GM21447 (cell line): ENCODE results near the gene SERTAD4.
"Not testable (repeated sequence)": the region's sequence is repeated elsewhere in the genome, so short reads cannot be mapped to it uniquely, and the experiment has no call there.

ENCODE experiments used
- ATAC-seq: cut with Tn5 transposase; IDR thresholded peaks from one replicate; pipeline ENCODE4 v1.9.1; 2021; ENCODE audit not compliant: unreplicated experiment

The SERTAD4 gene

DNA sequence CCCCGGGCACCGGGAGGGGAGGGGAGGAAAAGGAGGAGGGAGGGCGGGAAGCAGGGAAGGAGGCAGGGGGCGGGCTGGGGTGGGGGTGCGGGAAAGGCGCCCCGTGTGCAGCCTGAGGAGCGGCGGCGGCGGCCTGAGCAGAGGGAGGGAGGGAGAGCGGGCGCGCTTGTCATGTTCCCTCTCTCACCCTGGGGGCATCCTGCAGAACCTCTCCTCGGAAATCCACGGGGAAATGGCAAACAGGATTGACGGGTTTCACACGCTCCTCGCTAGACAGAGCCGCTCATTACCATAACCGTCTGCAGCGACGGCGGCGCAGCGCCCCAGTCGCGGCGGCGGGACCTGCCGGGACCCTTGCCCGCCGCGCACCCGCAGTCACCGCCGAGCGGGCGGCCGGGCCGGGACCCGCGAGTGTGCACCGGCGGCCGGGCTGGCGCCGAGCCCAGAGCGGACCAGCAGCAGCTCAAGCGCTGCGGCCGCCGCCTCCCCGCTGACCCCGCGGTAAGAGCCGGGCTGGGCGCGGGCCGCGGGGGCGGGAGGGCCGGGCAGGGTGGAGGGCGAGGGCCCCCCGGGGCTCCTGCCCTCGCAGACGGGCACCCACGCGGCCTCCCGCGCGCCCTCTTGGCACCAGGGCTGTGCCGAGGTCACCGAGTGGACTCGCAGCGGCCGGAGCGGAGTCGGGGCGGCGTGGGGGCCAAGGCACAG, at the start of gene SERTAD4:
Gene SERTAD4, plus strand, starts transcription at position 286 of the 705 bp plus-strand sequence. CDS start 5,165 bp downstream, outside the sequence.
- no peak for ATAC-seq

DNA sequence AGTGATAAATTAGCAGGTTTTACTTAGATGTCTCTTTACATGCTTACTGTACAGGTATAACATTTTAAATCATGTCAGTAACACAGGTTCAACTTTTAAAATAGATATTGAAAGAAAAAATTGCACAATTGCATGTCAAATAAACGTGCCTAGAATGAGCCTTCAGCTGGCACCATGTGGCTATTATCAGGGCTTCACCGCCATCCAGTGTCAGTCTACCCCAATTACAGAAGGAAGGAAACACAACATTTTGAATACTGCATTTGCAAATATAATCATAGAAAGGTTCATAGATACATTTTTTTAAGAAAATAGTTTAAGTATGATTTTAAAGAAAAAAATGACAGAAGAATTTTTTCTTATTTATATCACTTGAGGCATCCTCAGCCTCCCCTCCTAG, 47.5 kb upstream of the SERTAD4 start:
- no peak for ATAC-seq

DNA sequence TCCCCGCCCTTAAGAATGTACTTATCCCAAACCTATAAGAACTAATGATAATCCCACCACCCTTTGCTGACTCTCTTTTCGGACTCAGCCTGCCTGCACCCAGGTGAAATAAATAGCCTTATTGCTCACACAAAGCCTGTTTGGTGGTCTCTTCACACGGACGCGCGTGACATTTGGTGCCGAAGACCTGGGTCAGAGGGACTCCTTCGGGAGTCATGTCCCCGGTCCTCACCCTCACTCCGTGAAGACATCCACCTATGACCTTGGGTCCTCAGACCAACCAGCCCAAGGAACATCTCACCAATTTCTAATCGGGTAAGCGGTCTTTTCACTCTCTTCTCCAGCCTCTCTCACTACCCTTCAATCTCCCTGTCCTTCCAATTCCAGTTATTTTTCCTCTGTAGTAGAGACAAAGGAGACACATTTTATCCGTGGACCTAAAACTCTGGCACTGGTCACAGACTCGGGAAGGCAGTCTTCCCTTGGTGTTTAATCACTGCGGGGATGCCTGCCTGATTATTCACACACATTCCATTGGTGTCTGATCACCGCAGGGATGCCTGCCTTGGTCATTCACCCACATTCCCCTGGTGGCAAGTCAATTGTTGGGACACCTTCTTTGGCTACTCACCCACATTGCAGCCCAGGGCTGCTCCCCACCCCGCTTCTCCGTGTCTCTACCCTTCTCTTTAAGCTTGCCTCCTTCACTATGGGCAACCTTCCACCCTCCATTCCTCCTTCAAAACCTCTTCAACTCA, 44.6 kb upstream of the SERTAD4 start:
- ATAC-seq, result not testable (repeated sequence)

DNA sequence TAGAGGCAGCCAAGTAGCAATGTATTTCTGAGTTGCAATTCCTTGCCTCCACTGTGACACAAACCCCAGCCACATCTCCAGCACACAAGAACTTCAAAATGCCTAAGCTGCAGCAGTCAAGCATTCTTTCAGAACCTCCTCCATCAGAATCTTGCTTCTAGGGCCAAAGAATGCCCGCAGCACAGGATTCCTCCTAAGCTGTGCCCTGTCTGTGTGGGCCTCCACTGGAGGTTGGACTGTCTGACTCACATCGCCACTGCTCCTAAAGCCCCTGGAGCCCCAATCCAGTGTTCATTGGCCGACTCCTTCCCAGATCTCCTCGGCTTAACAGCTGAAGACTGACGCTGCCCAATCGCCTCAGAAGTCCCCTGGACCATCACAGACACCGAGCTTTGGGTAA, 43.2 kb upstream of the SERTAD4 start:
- no peak for ATAC-seq

DNA sequence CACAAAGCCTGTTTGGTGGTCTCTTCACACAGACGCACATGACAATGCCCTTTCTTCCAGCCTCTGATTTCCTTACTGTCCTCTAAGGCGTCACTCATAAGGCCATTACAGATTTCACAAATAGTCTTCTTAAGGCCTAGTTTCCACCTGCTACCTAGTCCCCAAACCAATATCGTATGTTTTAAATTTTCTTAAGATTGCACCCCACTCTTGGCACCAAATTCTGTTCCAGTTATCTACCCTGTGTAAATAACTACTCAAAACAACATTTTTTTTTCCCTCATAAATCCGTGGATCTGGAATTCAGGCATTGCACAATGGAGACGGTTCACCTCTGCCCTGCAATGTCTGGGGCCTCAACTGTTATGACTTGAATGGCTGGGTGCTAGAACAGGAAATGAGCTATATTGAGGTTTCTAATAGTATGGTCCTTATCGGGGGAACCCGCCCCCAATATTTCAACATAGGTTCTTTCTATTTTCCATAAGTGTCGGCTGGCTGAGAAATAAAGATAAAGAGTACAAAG, 36.9 kb upstream of the SERTAD4 start:
- no peak for ATAC-seq

DNA sequence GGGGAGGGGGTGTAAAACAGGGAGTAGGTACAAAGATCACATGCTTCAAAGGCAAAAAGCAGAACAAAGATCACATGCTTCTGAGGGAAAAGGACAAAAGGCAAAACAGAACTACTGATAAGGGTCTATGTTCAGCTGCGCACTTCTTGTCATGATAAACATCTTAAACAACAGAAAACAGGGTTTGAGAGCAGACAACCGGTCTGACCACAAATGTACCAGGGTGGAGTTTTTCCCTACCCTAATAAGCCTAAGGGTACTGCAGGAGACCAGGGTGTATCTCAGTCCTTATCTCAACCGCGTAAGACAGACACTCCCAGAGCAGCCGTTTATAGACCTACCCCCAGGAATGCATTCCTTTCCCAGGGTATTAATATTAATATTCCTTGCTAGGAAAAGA, 36.3 kb upstream of the SERTAD4 start:
- ATAC-seq, result not testable (repeated sequence)

DNA sequence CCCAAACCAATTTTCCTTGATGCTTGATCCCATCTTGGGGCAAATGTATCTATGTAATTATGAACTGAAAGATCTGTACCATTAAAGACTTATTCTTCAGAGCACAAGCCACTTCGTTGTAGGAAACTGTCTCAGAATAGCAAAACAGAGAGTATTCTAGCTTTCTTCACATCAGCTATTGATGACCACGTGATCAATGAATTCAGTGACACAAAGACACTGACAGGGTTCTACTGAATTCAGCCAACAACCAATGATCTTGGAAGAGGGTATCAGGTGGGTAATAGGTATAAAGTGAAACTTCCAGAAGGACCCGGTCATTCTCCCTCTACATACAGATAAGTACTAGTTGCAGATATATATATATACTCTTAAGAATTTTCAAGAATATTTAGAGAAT, 33.8 kb upstream of the SERTAD4 start:
- no peak for ATAC-seq

DNA sequence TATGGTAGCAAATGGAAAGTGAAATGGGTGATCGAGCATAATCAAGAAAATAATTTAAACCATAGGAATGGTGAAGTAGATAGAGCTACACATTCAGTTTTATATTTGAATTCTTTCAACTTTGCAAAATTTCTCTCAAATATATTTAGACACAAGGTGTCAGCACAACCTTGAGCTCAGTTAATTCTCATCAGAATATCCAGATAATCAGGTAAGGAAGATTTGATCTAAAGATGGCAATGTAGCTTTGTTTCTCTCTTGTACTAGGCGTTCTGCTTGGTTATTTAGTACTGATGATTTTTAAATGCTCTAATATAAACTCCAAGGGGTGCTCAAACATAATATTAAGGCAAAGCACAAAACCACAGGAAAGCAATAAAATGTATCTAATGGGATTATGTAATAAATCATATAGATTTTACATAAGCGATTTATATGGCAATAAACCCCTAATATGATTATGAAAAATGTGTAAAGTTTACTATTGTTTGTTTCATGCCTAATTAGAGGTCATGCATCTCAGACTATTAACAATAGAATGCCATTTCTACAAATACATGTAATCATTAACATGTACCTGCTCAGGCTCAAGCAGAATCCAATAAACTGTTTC, 32.4 kb upstream of the SERTAD4 start:
- ATAC-seq, result no peak

DNA sequence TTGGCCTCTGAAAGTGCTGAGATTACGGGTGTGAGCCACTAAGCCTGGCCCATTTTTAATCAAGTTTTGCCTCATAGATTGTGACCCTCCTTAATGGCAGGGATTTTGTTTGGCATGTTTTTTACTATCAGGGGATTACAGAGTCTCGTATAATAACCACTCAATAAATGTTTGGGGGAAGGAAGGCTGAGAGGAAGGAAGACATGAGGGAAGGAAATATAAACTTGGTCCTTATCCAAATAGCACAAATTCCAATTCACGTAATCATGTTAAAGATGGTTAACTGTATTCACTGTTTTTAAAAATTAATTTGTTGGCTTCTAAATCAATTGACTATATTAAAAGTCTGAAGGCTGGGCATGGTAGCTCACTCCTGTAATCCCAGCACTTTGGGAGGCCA, 30.9 kb upstream of the SERTAD4 start:
- ATAC-seq, result no peak

DNA sequence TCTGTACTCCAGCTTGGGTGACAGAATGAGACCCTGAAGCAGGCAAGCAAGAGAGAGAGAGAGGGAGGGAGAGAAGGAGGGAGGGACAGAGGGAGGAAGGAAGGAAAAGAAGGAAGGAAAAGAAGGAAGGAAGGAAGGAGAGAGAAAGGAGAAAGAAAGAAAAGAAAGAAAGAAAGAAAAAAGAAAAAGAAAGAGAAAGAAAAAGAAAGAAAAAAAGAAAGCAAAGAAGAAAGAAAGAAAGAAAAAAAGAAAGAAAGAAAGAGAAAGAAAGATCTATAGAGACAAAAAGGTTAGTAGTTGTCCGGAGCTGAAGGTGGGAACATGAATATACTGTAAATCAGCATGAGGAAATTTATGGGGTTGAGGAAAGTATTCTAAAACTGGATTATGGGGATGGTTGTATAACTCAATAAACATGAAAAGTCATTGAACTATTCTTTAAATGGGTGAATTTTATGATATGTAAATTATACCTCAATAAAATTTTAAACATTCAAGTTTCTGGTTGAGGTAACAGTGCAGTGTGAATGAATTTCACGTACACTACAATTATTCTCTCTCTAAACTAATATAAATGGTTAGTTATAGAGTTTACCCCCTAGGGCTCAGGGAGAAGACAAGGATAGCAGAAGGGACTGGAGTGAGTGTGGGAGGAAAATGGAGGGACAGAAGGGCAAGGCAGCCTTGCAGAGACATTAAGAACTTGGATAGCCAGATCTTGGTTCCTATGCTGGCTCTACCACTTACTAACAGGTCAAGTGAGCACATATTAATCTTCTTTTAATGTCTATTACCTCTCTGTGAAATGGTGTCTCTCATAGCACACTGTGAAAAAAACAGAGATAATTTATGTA, 24.8 kb upstream of the SERTAD4 start:
- ATAC-seq, result no peak

DNA sequence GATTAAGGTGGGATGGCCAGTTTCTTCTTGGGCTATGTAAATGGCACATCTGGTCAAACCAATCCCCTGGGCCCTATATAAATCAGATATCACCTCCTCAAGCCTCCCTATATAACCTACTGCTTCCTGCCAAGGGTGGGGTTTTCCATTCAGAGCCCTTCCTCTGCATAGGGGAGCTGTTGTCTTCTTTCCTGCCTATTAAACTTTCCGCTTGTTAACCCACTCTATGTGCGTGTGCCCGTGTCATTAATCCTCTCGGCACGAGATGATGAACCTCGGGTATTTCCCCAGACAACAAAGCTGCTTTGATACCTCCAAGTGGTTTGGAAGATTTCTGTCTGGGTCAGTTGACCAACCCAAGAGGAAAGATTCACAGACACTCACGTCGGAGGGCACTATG, 19.3 kb upstream of the SERTAD4 start:
- no peak for ATAC-seq

DNA sequence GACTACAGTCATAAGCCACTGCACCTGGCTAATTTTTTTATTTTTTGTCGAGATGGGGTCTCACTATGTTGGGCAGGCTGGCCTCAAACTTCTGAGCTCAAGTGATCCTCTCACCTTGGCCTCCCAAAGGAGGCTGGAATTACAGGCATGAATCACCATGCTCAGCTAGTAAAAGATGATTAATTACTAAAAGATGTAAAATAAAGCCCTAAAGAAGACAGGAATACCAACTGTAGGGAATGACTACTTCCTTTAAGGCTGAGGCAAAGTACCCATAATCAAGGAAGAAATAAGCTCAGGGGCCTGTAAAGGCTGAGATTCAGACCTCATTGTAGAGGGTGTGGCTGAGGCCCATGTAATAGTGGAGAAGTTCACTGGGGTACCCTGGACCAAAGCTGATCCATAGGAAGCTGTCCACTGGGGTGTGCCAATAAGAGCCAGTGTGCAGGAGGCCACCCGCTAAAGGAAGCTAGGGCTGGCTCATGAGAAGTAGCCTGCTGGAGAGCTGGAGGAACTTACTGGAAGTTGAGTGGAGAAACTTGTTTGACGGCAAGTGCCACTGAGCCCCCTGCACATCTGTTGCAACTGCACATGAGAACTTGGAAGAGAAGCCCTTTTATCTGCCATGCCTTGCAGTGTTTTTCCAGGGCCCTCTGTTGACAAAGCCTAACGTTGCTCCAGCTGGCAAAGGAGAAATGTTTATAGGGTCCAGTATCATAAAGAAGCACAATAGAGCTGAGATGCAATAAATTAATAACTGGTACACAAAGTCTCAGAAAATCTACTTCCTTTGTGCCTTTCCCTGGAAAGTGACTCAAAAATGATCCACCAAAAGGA, 17.8 kb upstream of the SERTAD4 start:
- no peak for ATAC-seq

DNA sequence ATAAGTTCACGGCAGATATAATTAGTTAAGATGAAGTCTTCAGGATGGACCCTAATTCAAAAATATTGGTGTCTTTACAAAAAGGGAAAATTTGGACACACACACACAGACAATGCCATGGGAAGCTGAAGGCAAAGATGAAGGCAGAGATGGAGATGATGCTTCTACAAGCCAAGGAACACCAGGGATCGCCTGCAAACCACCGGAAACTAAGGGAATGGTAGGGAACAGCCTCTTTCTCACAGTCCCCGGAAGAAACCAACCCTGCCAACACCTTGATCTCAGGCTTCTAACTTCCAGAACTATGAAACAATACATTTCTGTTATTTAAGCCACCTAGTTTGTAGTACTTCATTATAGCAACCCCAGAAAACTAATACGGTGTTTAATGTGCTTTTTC, 15.1 kb upstream of the SERTAD4 start:
- ATAC-seq, result no peak

DNA sequence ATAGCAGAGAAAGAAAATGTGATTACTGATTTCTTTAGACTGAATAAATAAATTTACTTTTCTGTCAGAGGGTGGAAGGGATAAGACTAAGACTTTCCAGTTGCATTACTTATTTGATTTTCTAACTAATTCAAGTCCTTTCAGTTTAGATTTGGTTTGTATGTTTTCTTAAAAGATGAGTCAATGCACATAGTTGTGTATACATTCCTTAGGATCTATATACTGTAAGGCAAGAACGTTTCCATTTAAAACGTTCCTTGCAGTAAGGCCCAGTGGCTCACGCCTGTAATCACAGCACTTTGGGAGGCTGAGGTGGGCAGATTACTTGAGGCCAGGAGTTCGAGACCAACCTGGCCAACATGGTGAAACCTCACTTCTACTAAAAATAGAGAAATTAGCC, 14.5 kb upstream of the SERTAD4 start:
- no peak for ATAC-seq

DNA sequence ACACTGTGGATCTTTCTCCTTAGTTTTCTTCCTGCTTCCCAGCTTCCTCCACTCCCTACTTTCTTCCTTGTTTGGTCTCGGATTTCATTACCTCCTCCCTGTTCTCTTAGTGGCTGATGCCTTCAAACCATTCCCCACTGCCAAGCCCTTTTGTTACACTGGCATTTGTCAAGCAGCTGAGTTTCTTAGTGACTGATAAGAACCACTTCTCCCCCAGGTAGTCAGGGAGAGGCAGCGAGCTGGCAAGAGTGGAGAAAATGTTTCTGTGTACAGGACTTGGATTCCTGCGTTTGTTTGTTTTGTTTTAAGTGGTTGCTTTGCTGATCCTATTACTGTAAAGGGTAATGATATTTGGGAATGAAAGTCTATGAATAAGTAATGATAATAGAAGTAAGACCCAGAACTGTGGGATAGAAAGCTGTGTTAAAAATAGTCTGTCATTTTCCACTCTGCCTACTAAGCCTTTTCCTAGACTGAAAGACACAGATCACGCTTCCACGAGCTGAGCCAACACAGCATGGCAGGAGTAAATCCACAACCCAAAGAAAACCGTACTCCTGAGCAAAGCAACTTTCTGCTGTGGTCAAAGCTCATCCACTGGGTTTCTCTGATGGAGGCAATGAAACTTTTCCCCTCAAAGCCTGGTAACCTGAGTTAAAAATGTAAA, 10.1 kb upstream of the SERTAD4 start:
- ATAC-seq, result no peak

DNA sequence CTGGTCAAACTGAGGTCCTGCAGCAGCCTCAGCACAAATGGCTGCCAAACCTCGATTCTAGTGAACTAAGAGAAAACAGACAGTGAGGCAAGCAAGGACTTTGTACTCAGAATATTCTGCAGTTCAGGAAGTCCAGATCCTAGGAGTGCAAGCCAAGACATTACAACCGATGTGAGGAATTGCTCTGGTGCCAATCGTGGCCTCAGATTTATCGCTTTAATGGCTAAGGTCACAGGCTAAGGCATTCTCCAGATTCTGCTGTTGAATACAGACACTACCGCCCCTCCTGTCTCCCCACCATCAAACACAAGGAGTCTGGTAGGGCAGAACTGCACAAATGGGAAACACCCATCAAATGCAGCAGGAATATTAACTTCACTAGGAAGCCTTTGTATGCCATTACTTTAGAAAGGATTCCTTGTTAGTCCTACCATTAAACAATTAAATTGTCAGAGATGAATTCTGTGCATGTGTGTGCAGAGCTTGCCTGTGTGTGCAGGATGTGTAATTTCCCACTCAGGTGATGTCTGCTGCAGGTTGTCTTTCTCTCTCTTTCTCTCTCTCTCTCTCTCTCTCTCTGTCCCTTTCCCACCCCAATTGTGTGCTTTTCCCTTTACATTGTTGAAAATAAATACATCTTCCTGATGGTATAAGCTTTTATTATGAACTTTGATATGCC, 9.2 kb upstream of the SERTAD4 start:
- ATAC-seq, result no peak

DNA sequence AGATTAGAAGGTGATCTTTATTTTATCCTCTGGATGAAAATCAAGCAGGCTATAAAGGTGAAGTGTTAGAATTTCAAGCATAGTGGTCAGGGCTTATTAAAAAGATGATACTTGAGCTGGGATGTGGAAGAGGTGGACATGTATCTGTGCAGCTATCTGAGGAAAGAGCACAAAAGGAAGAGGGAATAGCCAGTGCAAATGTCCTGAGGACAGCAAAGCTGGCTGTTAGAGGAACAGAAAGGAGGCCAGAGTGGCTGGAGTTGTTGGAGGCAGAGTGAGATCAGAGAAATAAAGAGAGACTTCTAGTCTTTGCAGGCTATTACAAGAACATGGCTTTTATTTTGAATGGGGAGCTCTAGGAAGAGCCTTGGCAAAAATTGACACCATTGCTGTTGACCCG, 4.4 kb upstream of the SERTAD4 start:
- no peak for ATAC-seq

DNA sequence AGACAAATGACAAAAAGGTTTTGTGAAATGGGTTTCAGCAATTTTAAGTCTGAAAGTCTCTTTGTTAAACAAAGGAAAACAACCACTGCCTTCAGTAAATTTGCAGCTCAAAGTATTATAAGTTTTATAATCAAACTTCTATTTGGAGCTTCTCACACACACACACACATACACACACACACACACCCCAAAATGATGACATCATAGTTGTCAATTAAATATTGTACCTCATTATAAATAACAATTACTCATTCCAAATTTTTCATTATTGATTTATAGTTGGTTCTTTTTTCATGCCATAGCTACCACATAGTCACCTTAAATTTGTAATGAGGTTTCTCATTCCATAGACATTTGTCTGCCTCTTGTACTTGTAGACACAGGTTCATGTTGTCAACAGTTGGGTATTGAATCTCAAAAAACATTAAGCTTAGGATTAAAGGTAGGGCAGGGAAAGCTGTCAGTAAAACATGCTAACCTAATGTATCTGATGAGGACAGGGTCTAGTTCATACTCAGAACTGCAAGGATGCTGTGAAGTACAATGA, 2.4 kb upstream of the SERTAD4 start:
- no peak for ATAC-seq
